ENCODE data around the gene ASPSCR1. TPM values are rescaled to one million over a fixed set of nuclear protein-coding genes. Genes with fewer than 3 reads are reported as not detected.

ASPSCR1 gene
- total and polyA plus RNA-seq, 2 of the 13 experiments (the other 11 are each of a cell fraction or from before 2014, with no cell fraction given), result 274 to 314 TPM

DNA sequence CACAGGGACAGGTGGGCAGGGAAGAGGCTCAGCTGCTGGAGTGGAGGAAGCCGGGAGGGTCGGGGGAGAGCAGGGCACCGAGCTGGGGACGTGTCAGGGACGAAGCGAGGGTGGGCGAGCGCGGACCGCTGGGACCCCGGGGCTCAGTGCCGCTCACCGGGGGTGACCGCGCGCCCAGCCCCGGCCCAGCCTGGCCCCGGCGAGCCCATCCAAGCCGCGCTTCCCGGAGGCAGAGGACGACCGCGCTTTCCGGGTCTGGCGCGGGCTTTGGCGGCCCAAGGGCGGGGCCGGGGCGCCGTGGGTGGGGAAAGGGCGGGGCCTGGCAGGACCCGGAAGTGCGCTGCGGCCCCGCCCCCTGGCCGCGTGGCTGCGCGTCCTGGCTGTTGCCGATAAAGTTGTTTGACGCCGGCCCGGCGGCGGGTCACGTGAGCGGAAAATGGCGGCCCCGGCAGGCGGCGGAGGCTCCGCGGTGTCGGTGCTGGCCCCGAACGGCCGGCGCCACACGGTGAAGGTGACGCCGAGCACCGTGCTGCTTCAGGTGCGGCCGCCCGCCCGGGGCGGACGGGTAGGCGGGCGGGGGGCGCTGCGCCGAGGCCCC, at the start of gene ASPSCR1 (continued):
- TF ChIP-seq, protein P1, sequence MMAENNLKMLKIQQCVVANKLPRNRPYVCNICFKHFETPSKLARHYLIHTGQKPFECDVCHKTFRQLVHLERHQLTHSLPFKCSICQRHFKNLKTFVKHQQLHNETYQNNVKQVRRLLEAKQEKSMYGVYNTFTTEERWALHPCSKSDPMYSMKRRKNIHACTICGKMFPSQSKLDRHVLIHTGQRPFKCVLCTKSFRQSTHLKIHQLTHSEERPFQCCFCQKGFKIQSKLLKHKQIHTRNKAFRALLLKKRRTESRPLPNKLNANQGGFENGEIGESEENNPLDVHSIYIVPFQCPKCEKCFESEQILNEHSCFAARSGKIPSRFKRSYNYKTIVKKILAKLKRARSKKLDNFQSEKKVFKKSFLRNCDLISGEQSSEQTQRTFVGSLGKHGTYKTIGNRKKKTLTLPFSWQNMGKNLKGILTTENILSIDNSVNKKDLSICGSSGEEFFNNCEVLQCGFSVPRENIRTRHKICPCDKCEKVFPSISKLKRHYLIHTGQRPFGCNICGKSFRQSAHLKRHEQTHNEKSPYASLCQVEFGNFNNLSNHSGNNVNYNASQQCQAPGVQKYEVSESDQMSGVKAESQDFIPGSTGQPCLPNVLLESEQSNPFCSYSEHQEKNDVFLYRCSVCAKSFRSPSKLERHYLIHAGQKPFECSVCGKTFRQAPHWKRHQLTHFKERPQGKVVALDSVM (CRISPR knock-in tag; IDR thresholded peaks at IDR 0.05), result no peak
- no peak for TF ChIP-seq ZSCAN25 (CRISPR knock-in tag; IDR thresholded peaks at IDR 0.05)
- peak; percentile 91 for TF ChIP-seq SKI (IDR thresholded peaks at IDR 0.05; ENCODE audit: partially characterized antibody)
- TF ChIP-seq MIER3 (CRISPR knock-in tag; IDR thresholded peaks at IDR 0.05; ENCODE audit: borderline replicate concordance), result peak; percentile 38; the same call in 1 of the 2 replicates
- TF ChIP-seq, protein P2, sequence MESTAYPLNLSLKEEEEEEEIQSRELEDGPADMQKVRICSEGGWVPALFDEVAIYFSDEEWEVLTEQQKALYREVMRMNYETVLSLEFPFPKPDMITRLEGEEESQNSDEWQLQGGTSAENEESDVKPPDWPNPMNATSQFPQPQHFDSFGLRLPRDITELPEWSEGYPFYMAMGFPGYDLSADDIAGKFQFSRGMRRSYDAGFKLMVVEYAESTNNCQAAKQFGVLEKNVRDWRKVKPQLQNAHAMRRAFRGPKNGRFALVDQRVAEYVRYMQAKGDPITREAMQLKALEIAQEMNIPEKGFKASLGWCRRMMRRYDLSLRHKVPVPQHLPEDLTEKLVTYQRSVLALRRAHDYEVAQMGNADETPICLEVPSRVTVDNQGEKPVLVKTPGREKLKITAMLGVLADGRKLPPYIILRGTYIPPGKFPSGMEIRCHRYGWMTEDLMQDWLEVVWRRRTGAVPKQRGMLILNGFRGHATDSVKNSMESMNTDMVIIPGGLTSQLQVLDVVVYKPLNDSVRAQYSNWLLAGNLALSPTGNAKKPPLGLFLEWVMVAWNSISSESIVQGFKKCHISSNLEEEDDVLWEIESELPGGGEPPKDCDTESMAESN (CRISPR knock-in tag; conservative IDR thresholded peaks at IDR 0.05), result peak; percentile 74
- TF ChIP-seq, protein P3, sequence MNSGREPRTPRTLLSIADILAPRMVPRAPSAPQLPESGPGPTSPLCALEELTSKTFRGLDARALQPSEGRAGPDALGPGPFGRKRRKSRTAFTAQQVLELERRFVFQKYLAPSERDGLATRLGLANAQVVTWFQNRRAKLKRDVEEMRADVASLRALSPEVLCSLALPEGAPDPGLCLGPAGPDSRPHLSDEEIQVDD (CRISPR knock-in tag; IDR thresholded peaks at IDR 0.05; ENCODE audit: borderline replicate concordance), result no peak
- no peak for TF ChIP-seq ZNF75D (CRISPR knock-in tag; IDR thresholded peaks at IDR 0.05; ENCODE audit: borderline replicate concordance)
- no peak for TF ChIP-seq NCOA1 (CRISPR knock-in tag; IDR thresholded peaks at IDR 0.05)
- TF ChIP-seq ZNF547 (CRISPR knock-in tag; IDR thresholded peaks at IDR 0.05), result peak; percentile 68; the same call in 1 of the 2 replicates
- no peak for TF ChIP-seq SUZ12 (IDR thresholded peaks at IDR 0.05; ENCODE audit: low read depth, low read length)
- TF ChIP-seq ZNF296 (CRISPR knock-in tag; conservative IDR thresholded peaks at IDR 0.05), result no peak
- peak; percentile 46 for TF ChIP-seq SAFB2 (CRISPR knock-in tag; IDR thresholded peaks at IDR 0.05; ENCODE audit: borderline replicate concordance, low read depth)
- TF ChIP-seq KAT8 (CRISPR knock-in tag; IDR thresholded peaks at IDR 0.05), result peak; percentile 85; the same call in 1 of the 2 replicates
- TF ChIP-seq, protein P4, sequence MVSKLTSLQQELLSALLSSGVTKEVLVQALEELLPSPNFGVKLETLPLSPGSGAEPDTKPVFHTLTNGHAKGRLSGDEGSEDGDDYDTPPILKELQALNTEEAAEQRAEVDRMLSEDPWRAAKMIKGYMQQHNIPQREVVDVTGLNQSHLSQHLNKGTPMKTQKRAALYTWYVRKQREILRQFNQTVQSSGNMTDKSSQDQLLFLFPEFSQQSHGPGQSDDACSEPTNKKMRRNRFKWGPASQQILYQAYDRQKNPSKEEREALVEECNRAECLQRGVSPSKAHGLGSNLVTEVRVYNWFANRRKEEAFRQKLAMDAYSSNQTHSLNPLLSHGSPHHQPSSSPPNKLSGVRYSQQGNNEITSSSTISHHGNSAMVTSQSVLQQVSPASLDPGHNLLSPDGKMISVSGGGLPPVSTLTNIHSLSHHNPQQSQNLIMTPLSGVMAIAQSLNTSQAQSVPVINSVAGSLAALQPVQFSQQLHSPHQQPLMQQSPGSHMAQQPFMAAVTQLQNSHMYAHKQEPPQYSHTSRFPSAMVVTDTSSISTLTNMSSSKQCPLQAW (CRISPR knock-in tag; IDR thresholded peaks at IDR 0.05), result no peak
- TF ChIP-seq, protein P5, sequence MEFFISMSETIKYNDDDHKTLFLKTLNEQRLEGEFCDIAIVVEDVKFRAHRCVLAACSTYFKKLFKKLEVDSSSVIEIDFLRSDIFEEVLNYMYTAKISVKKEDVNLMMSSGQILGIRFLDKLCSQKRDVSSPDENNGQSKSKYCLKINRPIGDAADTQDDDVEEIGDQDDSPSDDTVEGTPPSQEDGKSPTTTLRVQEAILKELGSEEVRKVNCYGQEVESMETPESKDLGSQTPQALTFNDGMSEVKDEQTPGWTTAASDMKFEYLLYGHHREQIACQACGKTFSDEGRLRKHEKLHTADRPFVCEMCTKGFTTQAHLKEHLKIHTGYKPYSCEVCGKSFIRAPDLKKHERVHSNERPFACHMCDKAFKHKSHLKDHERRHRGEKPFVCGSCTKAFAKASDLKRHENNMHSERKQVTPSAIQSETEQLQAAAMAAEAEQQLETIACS (CRISPR knock-in tag; IDR thresholded peaks at IDR 0.05), result peak; percentile 72
- 0 out of 2 replicates have a peak, but pooled peaks have one; percentile 33 for TF ChIP-seq ZNF792 (CRISPR knock-in tag; IDR thresholded peaks at IDR 0.05)
- TF ChIP-seq KMT2B (CRISPR knock-in tag; IDR thresholded peaks at IDR 0.05), result peak; percentile 91
- TF ChIP-seq, protein P6, sequence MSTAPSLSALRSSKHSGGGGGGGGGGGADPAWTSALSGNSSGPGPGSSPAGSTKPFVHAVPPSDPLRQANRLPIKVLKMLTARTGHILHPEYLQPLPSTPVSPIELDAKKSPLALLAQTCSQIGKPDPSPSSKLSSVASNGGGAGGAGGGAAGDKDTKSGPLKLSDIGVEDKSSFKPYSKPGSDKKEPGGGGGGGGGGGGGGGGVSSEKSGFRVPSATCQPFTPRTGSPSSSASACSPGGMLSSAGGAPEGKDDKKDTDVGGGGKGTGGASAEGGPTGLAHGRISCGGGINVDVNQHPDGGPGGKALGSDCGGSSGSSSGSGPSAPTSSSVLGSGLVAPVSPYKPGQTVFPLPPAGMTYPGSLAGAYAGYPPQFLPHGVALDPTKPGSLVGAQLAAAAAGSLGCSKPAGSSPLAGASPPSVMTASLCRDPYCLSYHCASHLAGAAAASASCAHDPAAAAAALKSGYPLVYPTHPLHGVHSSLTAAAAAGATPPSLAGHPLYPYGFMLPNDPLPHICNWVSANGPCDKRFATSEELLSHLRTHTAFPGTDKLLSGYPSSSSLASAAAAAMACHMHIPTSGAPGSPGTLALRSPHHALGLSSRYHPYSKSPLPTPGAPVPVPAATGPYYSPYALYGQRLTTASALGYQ (CRISPR knock-in tag; IDR thresholded peaks at IDR 0.05), result peak; percentile 75; the same call in 1 of the 2 replicates
- no peak for TF ChIP-seq MAFK (conservative IDR thresholded peaks at IDR 0.05 in 1 of 2, IDR thresholded peaks at IDR 0.05 in 1 of 2; ENCODE audit: low read length in 2 of 2)
- peak; percentile 87 for TF ChIP-seq HDAC1 (CRISPR knock-in tag; IDR thresholded peaks at IDR 0.05)
- TF ChIP-seq ZNF558 (CRISPR knock-in tag; IDR thresholded peaks at IDR 0.05; ENCODE audit: borderline replicate concordance), result peak; percentile 38; the same call in 1 of the 2 replicates
